K562 treated with DMSO at 1 percent for 48 hours (cell line): ENCODE results near the gene FPGT. TPM values are rescaled to one million over a fixed set of nuclear protein-coding genes. Genes with fewer than 3 reads are reported as not detected.

Source experiments
- total RNA-seq: library from RNA; unstranded; fragments of 300-600 nt; gene quantifications from 2 replicates; pipeline ENCODE4 v1.2.3, GENCODE V29; 2022; ENCODE audit warnings: low replicate concordance; ENCODE audit errors: extremely low read depth

FPGT gene
- not detected in 2 replicates for total RNA-seq

GRCh38 chr1:74197657-74198552 lies at the start of gene FPGT, which contains the start of gene LRRIQ3:
FPGT (plus strand) TSS chr1:74198242; CDS start chr1:74198279, 37 bp downstream.
LRRIQ3 (minus strand) TSS chr1:74198176; CDS start chr1:74183684, 14,492 bp downstream.

GRCh38 chr1:74235153-74235552 lies 37.1 kb downstream of the FPGT start, which contains the start of gene TNNI3K:
TNNI3K (plus strand) TSS chr1:74235387; CDS start chr1:74235452, 65 bp downstream.

Other genes with a start within 250 kb of the FPGT start
- not detected in 2 replicates for gene LRRIQ3, start 66 bp upstream of the FPGT start, total RNA-seq
- not detected in 2 replicates for gene TNNI3K, start 37.1 kb downstream of the FPGT start, total RNA-seq